ENCODE results near the gene SLC9A3.

DNA sequence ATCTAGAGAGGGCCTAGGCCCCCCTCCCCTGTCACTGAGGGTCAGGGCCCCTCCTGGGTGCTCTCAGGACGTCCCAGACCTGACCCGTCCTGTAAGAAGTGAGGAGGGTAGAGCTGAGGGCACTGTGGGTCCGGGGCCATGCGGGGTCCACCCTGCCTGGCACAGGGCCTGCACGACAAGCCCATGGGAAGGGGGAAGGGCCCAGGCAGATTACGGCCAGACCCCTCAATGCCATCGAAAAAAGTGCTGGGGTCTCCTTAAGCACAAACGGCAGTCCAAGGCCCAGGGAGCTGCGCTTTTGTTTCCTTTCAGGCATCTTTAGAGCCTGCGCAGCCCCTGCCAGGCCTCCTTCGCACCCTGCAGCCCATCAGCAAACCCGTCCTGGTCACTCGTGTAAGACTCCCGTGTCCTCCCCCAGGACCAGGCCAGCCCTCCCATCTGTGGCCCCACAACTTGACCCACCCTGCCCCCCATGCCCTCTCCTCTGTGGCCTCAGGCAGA is 85.7 kb downstream of the SLC9A3 start:
- TF ChIP-seq, protein P1, sequence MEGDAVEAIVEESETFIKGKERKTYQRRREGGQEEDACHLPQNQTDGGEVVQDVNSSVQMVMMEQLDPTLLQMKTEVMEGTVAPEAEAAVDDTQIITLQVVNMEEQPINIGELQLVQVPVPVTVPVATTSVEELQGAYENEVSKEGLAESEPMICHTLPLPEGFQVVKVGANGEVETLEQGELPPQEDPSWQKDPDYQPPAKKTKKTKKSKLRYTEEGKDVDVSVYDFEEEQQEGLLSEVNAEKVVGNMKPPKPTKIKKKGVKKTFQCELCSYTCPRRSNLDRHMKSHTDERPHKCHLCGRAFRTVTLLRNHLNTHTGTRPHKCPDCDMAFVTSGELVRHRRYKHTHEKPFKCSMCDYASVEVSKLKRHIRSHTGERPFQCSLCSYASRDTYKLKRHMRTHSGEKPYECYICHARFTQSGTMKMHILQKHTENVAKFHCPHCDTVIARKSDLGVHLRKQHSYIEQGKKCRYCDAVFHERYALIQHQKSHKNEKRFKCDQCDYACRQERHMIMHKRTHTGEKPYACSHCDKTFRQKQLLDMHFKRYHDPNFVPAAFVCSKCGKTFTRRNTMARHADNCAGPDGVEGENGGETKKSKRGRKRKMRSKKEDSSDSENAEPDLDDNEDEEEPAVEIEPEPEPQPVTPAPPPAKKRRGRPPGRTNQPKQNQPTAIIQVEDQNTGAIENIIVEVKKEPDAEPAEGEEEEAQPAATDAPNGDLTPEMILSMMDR (IDR thresholded peaks at IDR 0.05; ENCODE audit: borderline replicate concordance, extremely low read depth, low read length, poor library complexity, severe bottlenecking): no peak
- TF ChIP-seq EZH2 (IDR thresholded peaks at IDR 0.05; ENCODE audit: borderline replicate concordance, low read depth, low read length, severe bottlenecking): no peak

All from DND-41 (cell line).